Measurements from ENCODE around the gene BLCAP.

GRCh38 chr20:37564016-37564387 lies 36.3 kb upstream of the BLCAP start:
- TF ChIP-seq CTCF (conservative IDR thresholded peaks at IDR 0.05; ENCODE audit: low read depth, low read length) (no peak), ELK1 (IDR thresholded peaks at IDR 0.05; ENCODE audit: borderline replicate concordance, low read depth, low read length) (no peak), POLR2A (IDR thresholded peaks at IDR 0.05; ENCODE audit: low read depth, low read length) (no peak), RAD21 (IDR thresholded peaks at IDR 0.05; ENCODE audit: low read length) (no peak)
